GM12878 (cell line): ENCODE data around the gene ACTA2. TPM values are rescaled to one million over a fixed set of nuclear protein-coding genes. Genes with fewer than 3 reads are reported as not detected.
A peak's percentile ranks its signal among the peaks of the same experiment; 100 is the strongest.

Source experiments
- ATAC-seq: fragments of 200-7000 bp; cut with Tn5 transposase; 3 replicates; pipeline ENCODE4 v1.9.1; 2020; ENCODE audit warnings: mild to moderate bottlenecking, moderate library complexity
- BruUV-seq: library from RNA; stranded (reverse); fragments of 400-500 nt; replicated peaks from 2 replicates; lab custom pipeline; 2021; lab: Mats Ljungman, UMichigan
- CTCF ChIA-PET: fragments of 300-600 bp; sonication (Branson Sonifier 250); formaldehyde crosslinking; extraction: SDS; loops from one replicate; lab custom pipeline; 2021; ENCODE audit warnings: inconsistent platforms; lab: Yijun Ruan, JAX
- POLR2A ChIA-PET: fragments of 350-600 bp; formaldehyde crosslinking; extraction: SDS; loops from one replicate; lab custom pipeline; 2021; ENCODE audit warnings: inconsistent platforms; lab: Charles Lee
- RAD21 ChIA-PET: fragments of 300-600 bp; sonication (Branson Sonifier 250); formaldehyde crosslinking; loops from one replicate; lab custom pipeline; 2023; ENCODE audit warnings: antibody characterized with exemption; ENCODE audit not compliant: unreplicated experiment; lab: Charles Lee
- SMC1A ChIA-PET: fragments of 300-600 bp; sonication (Branson Sonifier 250); formaldehyde crosslinking; loops from one replicate; lab custom pipeline; 2023; ENCODE audit not compliant: unreplicated experiment, uncharacterized antibody; lab: Charles Lee
- DNase-seq: peaks from one replicate; pipeline ENCODE4 v3.0.0-alpha.2; 2011; ENCODE audit warnings: low read depth, low spot score
- FAIRE-seq: peaks from 3 replicates; lab custom pipeline; 2011; peaks lifted over from hg19 to GRCh38; lab: Jason Lieb, UNC
- H2AFZ ChIP-seq: 2 replicates; pipeline ENCODE4 v1.6.0; 2011; ENCODE audit warnings: low read depth, low read length, control low read depth; ENCODE audit not compliant: control insufficient read depth
- H3K27ac ChIP-seq: 2 replicates; pipeline ENCODE4 v1.5.1; 2011; ENCODE audit warnings: control low read depth; ENCODE audit not compliant: control insufficient read depth, insufficient read depth
- H3K27me3 ChIP-seq, 2 experiments: replicated peaks in 1 of 2; 2 replicates each; pipeline versions ENCODE4 v1.6.0 to v1.6.1; 2011; ENCODE audit warnings: low read length in 1 of 2; ENCODE audit not compliant: control insufficient read depth in 2 of 2, insufficient read depth in 2 of 2
- H3K36me3 ChIP-seq, 2 experiments: 2 replicates each; pipeline ENCODE4 v1.5.1; 2011; ENCODE audit warnings: low read length in 1 of 2; ENCODE audit not compliant: control insufficient read depth in 2 of 2, insufficient read depth in 2 of 2
- H3K4me1 ChIP-seq: 2 replicates; pipeline ENCODE4 v1.6.1; 2011; ENCODE audit warnings: mild to moderate bottlenecking, low read length, moderate library complexity, mixed read lengths; ENCODE audit not compliant: control insufficient read depth, insufficient read depth
- H3K4me2 ChIP-seq: 2 replicates; pipeline ENCODE4 v1.6.0; 2011; ENCODE audit warnings: control low read depth; ENCODE audit not compliant: control insufficient read depth, insufficient read depth
- H3K4me3 ChIP-seq: fragments of 200-600 bp; sonication (generic); 2 replicates; pipeline ENCODE4 v1.5.1; 2016
- H3K79me2 ChIP-seq: 2 replicates; pipeline ENCODE4 v1.6.0; 2011; ENCODE audit warnings: low read length; ENCODE audit not compliant: control insufficient read depth, insufficient read depth
- H3K9ac ChIP-seq: 2 replicates; pipeline ENCODE4 v1.8.0; 2011; ENCODE audit warnings: low read length, control low read depth, mixed read lengths; ENCODE audit not compliant: control insufficient read depth, insufficient read depth
- H3K9me3 ChIP-seq: replicated peaks from 3 replicates; pipeline ENCODE4 v1.5.1; 2011; ENCODE audit warnings: mild to moderate bottlenecking, low read length; ENCODE audit not compliant: control insufficient read depth, insufficient read depth
- H4K20me1 ChIP-seq: 2 replicates; pipeline ENCODE4 v1.6.0; 2011; ENCODE audit not compliant: control insufficient read depth, insufficient read depth
- EP300 ChIP-seq, 2 experiments: fragments of 150-350 bp in 1 of 2; IDR thresholded peaks; 2 replicates each; pipeline ENCODE4 v1.6.1; 2011 to 2012; ENCODE audit warnings: low read depth in 2 of 2, low read length in 2 of 2, borderline replicate concordance in 1 of 2, improper control_type of control experiment in 1 of 2, inconsistent platforms in 1 of 2; ENCODE audit not compliant: control insufficient read depth in 1 of 2
- LARP7 ChIP-seq: fragments of 450-650 bp; IDR thresholded peaks from 2 replicates; pipeline ENCODE4 v1.6.1; 2017; ENCODE audit warnings: mild to moderate bottlenecking
- NBN ChIP-seq: fragments of 450-650 bp; IDR thresholded peaks from 2 replicates; pipeline ENCODE4 v1.6.1; 2016
- POLR2A ChIP-seq: IDR thresholded peaks from 2 replicates; pipeline ENCODE4 v1.6.1; 2011; ENCODE audit warnings: low read depth, mild to moderate bottlenecking, low read length
- SKIL ChIP-seq: fragments of 450-650 bp; IDR thresholded peaks from 2 replicates; pipeline ENCODE4 v1.6.1; 2017; ENCODE audit warnings: mild to moderate bottlenecking, low read depth, inconsistent platforms; ENCODE audit not compliant: poor library complexity, severe bottlenecking
- SMC3 ChIP-seq: IDR thresholded peaks from 2 replicates; pipeline ENCODE4 v1.6.1; 2011; ENCODE audit warnings: low read length, improper control_type of control experiment, borderline replicate concordance
- WGBS: methylation state at CpG from one replicate; pipeline ENCODE4 v1.1.6; 2016; ENCODE audit warnings: low lambda C conversion rate; ENCODE audit not compliant: insufficient replicate concordance, insufficient coverage; ENCODE audit errors: missing lambda C conversion rate; 5-methylcytosine and 5-hydroxymethylcytosine counted together
- in situ Hi-C: fragments of 300-500 bp; cut with MboI; formaldehyde crosslinking; loops from 9 replicates; pipeline ENCODE4 v1.14.3; 2018; ENCODE audit warnings: mixed read lengths
- intact Hi-C: fragments of 100-400 bp; cut with micrococcal nuclease; formaldehyde crosslinking; loops from one replicate; pipeline ENCODE4 v1.14.2; 2022; ENCODE audit not compliant: unreplicated experiment
- polyA plus RNA-seq, 11 experiments: library from polyadenylated mRNA; depleted of rRNA in 4 of 11; unstranded in 6 of 11; stranded (reverse) in 5 of 11; fragments of >200 nt; fragmentation: Nextera tagmentation in 4 of 11; fragmentation: Illumina TruSeq in 1 of 11; extraction: Ambion mirVana in 4 of 11; extraction: Trizol in 1 of 11; gene quantifications; 1 replicate in 1 of 11; 2 replicates in 10 of 11; pipeline versions ENCODE4 v1.2.1 to v1.2.3, GENCODE V29; 2011 to 2016; ENCODE audit warnings: inconsistent platforms in 2 of 11, missing spikeins in 2 of 11, low read depth in 1 of 11
- total RNA-seq, 4 experiments: library from RNA; depleted of rRNA in 3 of 4; stranded (reverse); fragments of >200 nt in 3 of 4; fragmentation: Illumina TruSeq in 1 of 4; extraction: Trizol in 1 of 4; gene quantifications; 2 replicates each; pipeline versions ENCODE4 v1.2.1 to v1.2.3, GENCODE V29; 2013 to 2021

Gene ACTA2
- total and polyA plus RNA-seq, 10 of the 15 experiments (the other 5 are each of a cell fraction or from before 2014, with no cell fraction given), result 7.4 to 78.2 (median 32.4) TPM

GRCh38 chr10:88928254-88928653 is 24.3 kb downstream of the ACTA2 start:
- H4K20me1 ChIP-seq, result no peaks in the 10 kb centered on the region
- H3K4me3 ChIP-seq, result no peak overlapping the region
- H3K27me3 ChIP-seq, result no peaks in the 10 kb centered on the region
- H3K36me3 ChIP-seq, result peaks cover 0 to 27% of the 10 kb centered on the region in 2 experiments; a peak in 2 of 4 replicates
- ChIA-PET SMC1A (interaction anchor here (0.6 to 10.3 kb wide), 12 partner anchors 8 to 209 kb away, joined by 3 to 575 read pairs (median 4); partner anchors contain the start of gene STAMBPL1), RAD21 (interaction anchor here (1.8 to 7.1 kb wide), 2 partner anchors 92 to 94 kb away, joined by 13 to 390 read pairs; no protein-coding TSS in a partner anchor), CTCF (interaction anchor here (1.0 to 12.8 kb wide), 3 partner anchors 26 to 289 kb away, joined by 3 to 895 read pairs (median 71); no protein-coding TSS in a partner anchor), POLR2A (interaction anchor here (1.4 kb wide), 1 partner anchor 86 kb away, joined by 3 read pairs; no protein-coding TSS in a partner anchor)
- H3K79me2 ChIP-seq, result peaks cover 2% of the 10 kb centered on the region; the same call in 1 of the 2 replicates
- BruUV-seq, result no TSS peak
- peaks cover 13% of the 10 kb centered on the region for H3K4me1 ChIP-seq
- WGBS, result 100% methylated on average over 2 of the region's 2 CpGs
- ATAC-seq (no peak), DNase-seq (no peak), FAIRE-seq (peak; percentile 44)
- H3K27ac ChIP-seq, result no peak overlapping the region
- no peak overlapping the region for H3K9ac ChIP-seq
- intact Hi-C loops, result no loop called here
- H3K4me2 ChIP-seq, result no peak overlapping the region
- no peaks in the 10 kb centered on the region; the same call in 2 of the 3 replicates for H3K9me3 ChIP-seq
- no peak overlapping the region for H2AFZ ChIP-seq
- TF ChIP-seq POLR2A (no peak), NBN (no peak), LARP7 (no peak), SMC3 (no peak), SKIL (no peak), EP300 (IDR thresholded peaks at IDR 0.05; ENCODE audit: borderline replicate concordance in 1 of 2, control insufficient read depth in 1 of 2, low read depth in 2 of 2, low read length in 2 of 2) (no peak)
- TF ChIP-seq, all 136 proteins: peak for 0
- in situ Hi-C loops, result no loop called here
